Skeletal muscle cell (primary cell): ENCODE measurements around the gene C14orf119.

Source experiments
- DNase-seq: peaks from one replicate; pipeline ENCODE4 v3.0.0-alpha.2; 2010; ENCODE audit warnings: low read depth
- H3K4me3 ChIP-seq: 2 replicates; pipeline ENCODE4 v1.5.1; 2011; ENCODE audit warnings: low read depth, mild to moderate bottlenecking, control low read depth, low read length, moderate library complexity

Gene C14orf119

GRCh38 chr14:23140371-23140770 is 45.1 kb downstream of the C14orf119 start:
- H3K4me3 ChIP-seq, result no peak overlapping the region
- DNase-seq, result no peak

DNA sequence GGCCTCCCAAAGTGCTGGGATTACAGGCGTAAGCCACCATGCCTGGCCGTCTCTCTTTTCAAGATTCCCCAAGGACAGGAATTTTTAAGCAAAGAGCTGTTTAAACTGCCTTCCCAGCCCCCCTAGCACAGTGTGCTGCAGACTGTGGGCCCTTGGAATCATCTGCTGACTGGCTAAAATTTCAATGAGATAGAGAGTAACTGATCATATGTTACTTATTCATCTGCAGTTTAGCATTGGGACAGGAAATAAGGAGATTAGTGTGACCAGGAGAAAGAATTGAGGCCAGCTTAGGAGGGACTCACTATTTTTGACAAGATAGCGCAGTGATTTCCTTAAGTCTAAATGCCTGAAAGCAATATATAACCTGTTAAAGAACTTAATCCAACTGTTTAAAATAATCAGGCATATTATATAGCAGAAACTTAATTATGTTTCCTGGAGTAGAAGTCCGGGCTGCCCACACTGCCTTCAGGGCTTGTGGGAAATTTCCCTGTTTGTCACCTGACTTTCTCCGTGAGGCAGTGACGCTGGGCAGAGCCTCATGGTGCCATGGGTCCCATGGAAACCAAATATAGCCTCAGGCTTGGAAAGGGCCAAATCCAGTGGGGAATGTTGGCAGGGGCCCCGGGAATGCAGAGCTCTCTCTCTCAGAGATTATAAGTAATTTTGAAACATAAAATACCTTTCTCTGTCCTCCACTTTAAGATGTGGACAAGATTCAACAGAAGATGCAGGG is 46.6 kb downstream of the C14orf119 start:
- H3K4me3 ChIP-seq, result no peak overlapping the region
- no peak for DNase-seq

GRCh38 chr14:23142826-23143225 is 47.5 kb downstream of the C14orf119 start:
- no peak for DNase-seq
- H3K4me3 ChIP-seq, result no peak overlapping the region

DNA sequence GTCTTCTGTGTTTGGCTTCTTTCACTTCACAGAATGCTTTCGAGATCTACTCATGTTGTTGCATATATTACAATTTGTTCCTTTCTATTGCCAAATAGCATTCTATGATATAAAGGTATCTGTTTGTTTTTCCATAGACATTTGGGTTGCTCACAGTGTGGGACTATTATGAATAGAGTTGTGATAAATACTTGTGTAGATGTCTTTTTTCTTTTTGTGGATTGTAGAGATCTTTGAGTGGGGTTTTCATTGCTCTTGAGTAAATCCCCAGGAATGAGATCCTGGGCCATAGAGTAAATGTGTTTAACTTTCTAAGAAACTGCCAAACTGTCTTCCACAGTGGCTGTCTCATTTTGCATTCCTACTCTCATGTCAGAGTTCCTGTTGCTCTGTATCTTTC is 48.6 kb downstream of the C14orf119 start:
- DNase-seq, result no peak
- H3K4me3 ChIP-seq, result no peak overlapping the region

GRCh38 chr14:23145794-23146350 is 50.6 kb downstream of the C14orf119 start:
- DNase-seq, result no peak
- H3K4me3 ChIP-seq, result no peak overlapping the region

- no peak overlapping the region for H3K4me3 ChIP-seq
- no peak for DNase-seq
Measured at GRCh38 chr14:23146351-23146910, 51.1 kb downstream of the C14orf119 start.

- H3K4me3 ChIP-seq, result no peak overlapping the region
- DNase-seq, result no peak
Measured at GRCh38 chr14:23146980-23147379, 51.7 kb downstream of the C14orf119 start.

DNA sequence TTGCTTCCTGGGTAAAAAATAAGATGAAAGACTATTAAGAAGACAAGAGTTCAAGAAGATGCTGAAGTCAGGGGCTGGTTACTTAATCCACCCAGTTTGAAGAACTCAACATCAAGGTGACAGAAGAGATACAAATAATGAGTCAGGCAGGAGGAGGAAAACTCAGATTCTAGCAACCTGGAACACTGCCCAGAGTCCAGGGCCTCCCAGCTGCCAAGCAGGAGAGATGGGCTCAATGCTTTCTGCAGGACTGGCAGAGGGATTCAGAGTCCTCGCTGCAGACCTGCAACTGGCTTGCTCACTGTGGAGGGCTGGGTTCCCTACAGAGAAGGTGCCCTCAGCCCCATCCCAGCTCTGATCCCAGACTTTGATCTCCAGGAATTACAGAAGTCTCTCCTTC is 52.4 kb downstream of the C14orf119 start:
- no peak overlapping the region for H3K4me3 ChIP-seq
- DNase-seq, result no peak

DNA sequence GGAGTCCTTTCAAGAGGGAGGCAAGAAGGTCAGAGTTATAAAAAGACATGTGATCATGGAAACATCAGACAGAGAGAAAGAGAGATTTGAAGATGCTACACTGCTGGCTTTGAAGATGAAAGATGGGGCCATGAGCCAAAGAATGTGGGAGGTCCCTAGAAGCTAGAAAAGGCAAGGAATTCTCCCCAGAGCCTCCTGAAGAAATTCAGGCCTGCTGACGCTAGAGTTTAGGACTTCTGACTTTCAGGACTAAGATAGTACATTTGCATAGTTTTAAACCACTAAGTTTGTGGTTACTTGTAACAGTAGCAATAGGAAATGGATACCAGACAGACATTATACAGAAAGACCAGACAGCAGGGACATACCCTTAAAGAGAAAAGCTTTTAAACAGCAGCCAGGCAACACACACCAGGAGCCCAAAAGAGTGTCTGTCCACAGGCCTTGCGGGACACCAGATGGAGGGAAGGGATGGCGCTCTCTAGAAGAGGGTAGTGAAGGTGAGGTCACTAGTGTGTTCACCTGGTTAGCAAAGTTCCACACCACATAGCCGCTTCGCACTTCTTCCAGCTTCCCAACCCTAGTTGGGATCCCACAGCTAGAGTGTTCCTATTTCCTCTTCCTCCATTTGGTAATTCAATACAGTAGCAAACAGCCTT is 53.4 kb downstream of the C14orf119 start:
- no peak overlapping the region for H3K4me3 ChIP-seq
- no peak for DNase-seq

GRCh38 chr14:23149745-23150144 is 54.4 kb downstream of the C14orf119 start:
- DNase-seq, result no peak

More at GRCh38 chr14:23149745-23150144, 54.4 kb downstream of the C14orf119 start:
- no peak overlapping the region for H3K4me3 ChIP-seq
